A673 (cell line): Measurements from ENCODE around the gene MSANTD2. TPM values are rescaled to one million over a fixed set of nuclear protein-coding genes. Genes with fewer than 3 reads are reported as not detected.

Source experiments
- BruUV-seq: library from RNA; stranded (reverse); fragments of 400-500 nt; replicated peaks from 2 replicates; lab custom pipeline; 2021; lab: Mats Ljungman, UMichigan
- CTCF ChIA-PET: fragments of 300-600 bp; sonication (Branson Sonifier 250); formaldehyde crosslinking; loops from one replicate; lab custom pipeline; 2022; ENCODE audit warnings: antibody characterized with exemption; lab: Charles Lee
- POLR2A ChIA-PET: fragments of 300-600 bp; sonication (Branson Sonifier 250); formaldehyde crosslinking; loops from one replicate; lab custom pipeline; 2022; ENCODE audit warnings: antibody characterized with exemption; ENCODE audit not compliant: low non-redundant PET; lab: Charles Lee
- DNase-seq: peaks from one replicate; pipeline ENCODE4 v3.0.0-alpha.2; 2015; ENCODE audit warnings: low spot score
- H3K27ac ChIP-seq: fragments of 200-600 bp; sonication (generic); 2 replicates; pipeline ENCODE4 v1.5.1; 2016; ENCODE audit warnings: mixed run types, low read depth, mild to moderate bottlenecking, mixed read lengths, antibody characterized with exemption, low read length; ENCODE audit not compliant: poor library complexity, severe bottlenecking
- H3K27me3 ChIP-seq: fragments of 200-600 bp; sonication (generic); replicated peaks from 2 replicates; pipeline ENCODE4 v1.6.1; 2017; ENCODE audit warnings: mixed run types, low read depth, mild to moderate bottlenecking, mixed read lengths, antibody characterized with exemption, low read length; ENCODE audit not compliant: insufficient read depth, poor library complexity
- H3K36me3 ChIP-seq: fragments of 200-600 bp; sonication (generic); 2 replicates; pipeline ENCODE4 v1.6.1; 2016; ENCODE audit warnings: mixed run types, mild to moderate bottlenecking, mixed read lengths, antibody characterized with exemption, low read length; ENCODE audit not compliant: insufficient read depth, poor library complexity, severe bottlenecking
- H3K4me1 ChIP-seq: fragments of 200-600 bp; sonication (generic); 2 replicates; pipeline ENCODE4 v1.6.1; 2017; ENCODE audit warnings: mixed run types, mild to moderate bottlenecking, mixed read lengths, antibody characterized with exemption, low read length; ENCODE audit not compliant: insufficient read depth, poor library complexity, severe bottlenecking
- H3K4me3 ChIP-seq: fragments of 200-600 bp; sonication (generic); 2 replicates; pipeline ENCODE4 v1.5.1; 2016; ENCODE audit warnings: low read depth, mixed run types, mild to moderate bottlenecking, mixed read lengths, low read length; ENCODE audit not compliant: poor library complexity, severe bottlenecking
- H3K9me3 ChIP-seq: fragments of 200-600 bp; sonication (generic); 2 replicates; pipeline ENCODE4 v1.6.1; 2016; ENCODE audit warnings: mixed run types, low read depth, mild to moderate bottlenecking, mixed read lengths, antibody characterized with exemption, low read length; ENCODE audit not compliant: poor library complexity, severe bottlenecking
- CTCF ChIP-seq: fragments of 300-800, 200-600 bp; sonication (generic); conservative IDR thresholded peaks from 2 replicates; pipeline ENCODE4 v1.5.1; 2017; ENCODE audit warnings: low read depth, mild to moderate bottlenecking, antibody characterized with exemption, low read length, moderate library complexity, mixed read lengths
- EZH2 ChIP-seq: fragments of 200-600 bp; sonication (generic); IDR thresholded peaks from 2 replicates; pipeline ENCODE4 v1.6.1; 2017; ENCODE audit warnings: borderline replicate concordance, low read depth, mild to moderate bottlenecking, mixed read lengths, antibody characterized with exemption, low read length; ENCODE audit not compliant: poor library complexity, severe bottlenecking
- intact Hi-C: fragments of 100-400 bp; cut with micrococcal nuclease; formaldehyde crosslinking; loops from one replicate; pipeline ENCODE4 v1.10.0; 2022; ENCODE audit not compliant: unreplicated experiment
- total RNA-seq: library from RNA; stranded (reverse); gene quantifications from 2 replicates; pipeline ENCODE4 v1.2.3, GENCODE V29; 2021

MSANTD2 gene
- total RNA-seq, 1 experiment from 2014 or later, result 33.3 TPM

GRCh38 chr11:124823512-124824376 is 23.5 kb upstream of the MSANTD2 start:
- H3K4me1 ChIP-seq, result no peaks in the 10 kb centered on the region
- no peak for DNase-seq
- H3K4me3 ChIP-seq, result no peak overlapping the region
- H3K27ac ChIP-seq, result no peak overlapping the region
- no TSS peak for BruUV-seq
- CTCF ChIA-PET, result no interaction called here
- H3K27me3 ChIP-seq, result no peaks in the 10 kb centered on the region
- POLR2A ChIA-PET, result no interaction called here
- TF ChIP-seq EZH2, result no peak
- no peak for TF ChIP-seq CTCF
- intact Hi-C loops, result no loop called here
- H3K9me3 ChIP-seq, result no peaks in the 10 kb centered on the region
- H3K36me3 ChIP-seq, result no peaks in the 10 kb centered on the region

GRCh38 chr11:124821995-124822730 is 22.0 kb upstream of the MSANTD2 start:
- H3K27ac ChIP-seq, result no peak overlapping the region
- intact Hi-C loops, result no loop called here
- no peaks in the 10 kb centered on the region for H3K9me3 ChIP-seq
- no peaks in the 10 kb centered on the region for H3K4me1 ChIP-seq
- no peak for DNase-seq
- BruUV-seq, result no TSS peak
- H3K36me3 ChIP-seq, result no peaks in the 10 kb centered on the region
- POLR2A ChIA-PET, result no interaction called here
- TF ChIP-seq CTCF (no peak), EZH2 (no peak)
- H3K27me3 ChIP-seq, result no peaks in the 10 kb centered on the region
- H3K4me3 ChIP-seq, result no peak overlapping the region
- CTCF ChIA-PET, result no interaction called here

- no peaks in the 10 kb centered on the region for H3K27me3 ChIP-seq
Measured at GRCh38 chr11:124817036-124817435, 16.8 kb upstream of the MSANTD2 start.

More at GRCh38 chr11:124817036-124817435, 16.8 kb upstream of the MSANTD2 start:
- no peaks in the 10 kb centered on the region for H3K4me1 ChIP-seq
- no peak for DNase-seq
- H3K36me3 ChIP-seq, result no peaks in the 10 kb centered on the region
- H3K4me3 ChIP-seq, result no peak overlapping the region
- no TSS peak for BruUV-seq
- H3K9me3 ChIP-seq, result no peaks in the 10 kb centered on the region
- intact Hi-C loops, result no loop called here
- no peak for TF ChIP-seq CTCF
- ChIA-PET POLR2A (no interaction called here), CTCF (no interaction called here)
- H3K27ac ChIP-seq, result no peak overlapping the region
